Activated CD4-positive, alpha-beta T cell treated with anti-CD3 and anti-CD28 coated beads, Interleukin-2, amount 50 U/mL, for 24 hours (primary cell): Measurements from ENCODE around the gene CNTN2.

Source experiments
- DNase-seq, 2 donors: peaks; one replicate each; pipeline ENCODE4 v3.0.0-alpha.2; 2020; ENCODE audit warnings: low read depth in 1 of 2, low spot score in 1 of 2

The CNTN2 gene

GRCh38 chr1:205042911-205043806 is at the start of gene CNTN2:
Gene CNTN2, plus strand, starts transcription at chr1:205043212. Its CDS starts 9,974 bp downstream, at chr1:205053186.
- no peak for DNase-seq

GRCh38 chr1:204994086-204994862 is 48.7 kb upstream of the CNTN2 start:
- DNase-seq, result no peak

GRCh38 chr1:204996981-204997380 is 46.0 kb upstream of the CNTN2 start:
- no peak for DNase-seq

GRCh38 chr1:204997591-204998355 is 45.2 kb upstream of the CNTN2 start:
- DNase-seq, result no peak

- no peak for DNase-seq
Measured at GRCh38 chr1:205001162-205001561, 41.9 kb upstream of the CNTN2 start.

GRCh38 chr1:205002705-205003104 is 40.3 kb upstream of the CNTN2 start:
- no peak for DNase-seq

GRCh38 chr1:205003358-205004131 is 39.5 kb upstream of the CNTN2 start:
- DNase-seq, result no peak

GRCh38 chr1:205004351-205004750 is 38.7 kb upstream of the CNTN2 start:
- no peak for DNase-seq

- DNase-seq, result no peak
Measured at GRCh38 chr1:205008896-205009295, 34.1 kb upstream of the CNTN2 start.

- no peak for DNase-seq
Measured at GRCh38 chr1:205009670-205010069, 33.3 kb upstream of the CNTN2 start.

- no peak for DNase-seq
Measured at GRCh38 chr1:205012391-205013140, 30.4 kb upstream of the CNTN2 start.

GRCh38 chr1:205013683-205014367 is 29.2 kb upstream of the CNTN2 start:
- DNase-seq, result no peak

GRCh38 chr1:205014783-205015182 is 28.2 kb upstream of the CNTN2 start:
- no peak for DNase-seq

GRCh38 chr1:205015241-205015640 is 27.8 kb upstream of the CNTN2 start:
- DNase-seq, result no peak

GRCh38 chr1:205016075-205016474 is 26.9 kb upstream of the CNTN2 start:
- no peak for DNase-seq

GRCh38 chr1:205016584-205016983 is 26.4 kb upstream of the CNTN2 start:
- DNase-seq, result no peak

- DNase-seq, result no peak
Measured at GRCh38 chr1:205017001-205017400, 26.0 kb upstream of the CNTN2 start.

- no peak for DNase-seq
Measured at GRCh38 chr1:205017766-205018165, 25.2 kb upstream of the CNTN2 start.

GRCh38 chr1:205018381-205018780 is 24.6 kb upstream of the CNTN2 start:
- DNase-seq, result no peak
